ENCODE results near the gene ATP11A. TPM values are rescaled to one million over a fixed set of nuclear protein-coding genes. Genes with fewer than 3 reads are reported as not detected.

ATP11A gene
- total RNA-seq, 2 donors from 2014 or later = 15.2 to 38.4 TPM

- DNase-seq (ENCODE audit: low spot score) (no peak), ATAC-seq (ENCODE audit: insufficient number of reproducible peaks, low FRiP score, low read depth) (no peak)
- Histone ChIP-seq H3K4me1 (ENCODE audit: control insufficient read depth in 1 of 2, low read depth in 2 of 2) (peaks cover 4 to 16% of the 10 kb centered on the region in 2 donors), H3K27ac (no peak overlapping the region), H3K4me3 (no peak overlapping the region), H3K36me3 (no peaks in the 10 kb centered on the region), H3K27me3 (replicated peaks; ENCODE audit: insufficient read depth) (no peaks in the 10 kb centered on the region), H3K9me3 (no peaks in the 10 kb centered on the region)
- TF ChIP-seq CTCF (IDR thresholded peaks at IDR 0.05) = no peak
These were observed 23.8 kb downstream of the ATP11A start for GRCh38 chr13:112713517-112714253.

GRCh38 chr13:112714376-112715174 lies 24.7 kb downstream of the ATP11A start:
- no peaks in the 10 kb centered on the region for H3K36me3 ChIP-seq
- no peak overlapping the region for H3K4me3 ChIP-seq
- DNase-seq (ENCODE audit: low spot score) (no peak), ATAC-seq (ENCODE audit: insufficient number of reproducible peaks, low FRiP score, low read depth) (no peak)
- no peak overlapping the region for H3K27ac ChIP-seq
- TF ChIP-seq CTCF (IDR thresholded peaks at IDR 0.05) = no peak
- no peaks in the 10 kb centered on the region for H3K27me3 ChIP-seq (replicated peaks; ENCODE audit: insufficient read depth)
- H3K9me3 ChIP-seq = no peaks in the 10 kb centered on the region
- peaks cover 4 to 16% of the 10 kb centered on the region in 2 donors for H3K4me1 ChIP-seq (ENCODE audit: control insufficient read depth in 1 of 2, low read depth in 2 of 2)

DNA sequence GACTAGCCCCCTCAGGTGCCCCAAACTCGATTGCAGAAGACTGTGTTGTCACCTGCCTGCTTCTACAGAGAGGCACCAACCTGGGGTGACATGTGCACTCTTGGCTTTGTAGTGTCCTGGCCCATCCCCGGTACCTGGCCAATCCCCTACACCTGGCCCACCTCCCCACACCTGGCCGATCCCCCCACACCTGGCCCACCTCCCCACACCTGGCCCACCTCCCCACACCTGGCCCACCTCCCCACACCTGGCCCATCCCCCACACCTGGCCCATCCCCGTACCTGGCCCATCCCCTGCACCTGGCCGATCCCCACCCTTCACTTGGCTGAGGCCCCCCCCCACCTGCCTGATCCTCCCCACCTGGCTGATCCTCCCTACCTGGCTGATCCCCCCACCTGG lies 25.4 kb downstream of the ATP11A start:
- no peak for DNase-seq (ENCODE audit: low spot score)

DNA sequence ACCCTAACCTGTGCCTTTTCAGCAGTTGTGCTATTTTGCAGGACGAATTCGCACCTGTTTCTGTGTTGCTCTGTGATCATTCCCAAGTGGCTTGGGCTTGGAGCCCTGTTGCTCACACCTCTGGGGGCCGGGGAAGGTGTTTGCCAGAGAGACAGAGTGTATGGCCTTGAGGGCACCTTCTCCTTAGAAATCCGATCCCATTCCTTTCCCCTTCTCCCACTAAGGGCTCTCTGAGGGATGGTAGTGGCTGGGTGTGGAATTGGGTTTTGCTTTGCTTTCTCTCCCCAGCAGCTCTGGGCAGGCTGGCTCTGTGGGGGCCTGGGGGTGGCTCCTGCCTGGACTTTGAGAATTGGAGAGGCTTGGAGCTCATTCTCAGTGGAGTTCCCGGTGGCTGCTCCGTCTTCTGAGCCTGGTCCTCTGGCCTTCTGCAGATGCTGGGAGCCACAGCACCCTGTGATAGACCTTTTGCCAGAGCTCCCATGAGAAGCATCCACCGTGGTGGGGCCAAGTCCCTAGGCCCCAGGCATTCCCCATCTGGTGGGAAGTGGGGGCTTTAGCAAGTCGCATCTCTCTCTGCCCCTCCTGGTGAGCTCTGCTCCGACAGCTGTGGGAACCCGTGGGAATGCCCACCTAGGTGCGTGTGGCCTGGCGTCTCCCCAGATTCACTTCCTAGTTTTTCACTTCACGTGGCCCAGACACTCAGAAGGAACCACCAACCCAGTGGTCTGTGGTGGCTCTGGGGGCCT lies 26.1 kb downstream of the ATP11A start:
- Histone ChIP-seq H3K27me3 (replicated peaks; ENCODE audit: insufficient read depth) (no peaks in the 10 kb centered on the region), H3K36me3 (no peaks in the 10 kb centered on the region), H3K9me3 (no peaks in the 10 kb centered on the region), H3K4me3 (no peak overlapping the region), H3K27ac (no peak overlapping the region), H3K4me1 (ENCODE audit: control insufficient read depth in 1 of 2, low read depth in 2 of 2) (peaks cover 4 to 16% of the 10 kb centered on the region in 2 donors)
- TF ChIP-seq CTCF (IDR thresholded peaks at IDR 0.05) = no peak
- no peak for ATAC-seq (ENCODE audit: insufficient number of reproducible peaks, low FRiP score, low read depth)
- DNase-seq (ENCODE audit: low spot score) = no peak

More for the DNA sequence above, 25.4 kb downstream of the ATP11A start:
- Histone ChIP-seq H3K4me3 (no peak overlapping the region), H3K27ac (no peak overlapping the region), H3K4me1 (ENCODE audit: control insufficient read depth in 1 of 2, low read depth in 2 of 2) (peaks cover 4 to 16% of the 10 kb centered on the region in 2 donors), H3K9me3 (no peaks in the 10 kb centered on the region), H3K36me3 (no peaks in the 10 kb centered on the region), H3K27me3 (replicated peaks; ENCODE audit: insufficient read depth) (no peaks in the 10 kb centered on the region)
- ATAC-seq (ENCODE audit: insufficient number of reproducible peaks, low FRiP score, low read depth) = no peak
- TF ChIP-seq CTCF (IDR thresholded peaks at IDR 0.05) = no peak

- Histone ChIP-seq H3K27ac (no peak overlapping the region), H3K27me3 (replicated peaks; ENCODE audit: insufficient read depth) (no peaks in the 10 kb centered on the region), H3K9me3 (no peaks in the 10 kb centered on the region), H3K4me3 (no peak overlapping the region), H3K4me1 (ENCODE audit: control insufficient read depth in 1 of 2, low read depth in 2 of 2) (peaks cover 4 to 12% of the 10 kb centered on the region in 2 donors), H3K36me3 (no peaks in the 10 kb centered on the region)
- TF ChIP-seq CTCF (IDR thresholded peaks at IDR 0.05) = no peak
- DNase-seq (ENCODE audit: low spot score) (no peak), ATAC-seq (ENCODE audit: insufficient number of reproducible peaks, low FRiP score, low read depth) (no peak)
These were observed 26.6 kb downstream of the ATP11A start for GRCh38 chr13:112716461-112716820.

All from thoracic aorta (tissue), 2 donors.